ENCODE data around the gene LRCH1.

DNA sequence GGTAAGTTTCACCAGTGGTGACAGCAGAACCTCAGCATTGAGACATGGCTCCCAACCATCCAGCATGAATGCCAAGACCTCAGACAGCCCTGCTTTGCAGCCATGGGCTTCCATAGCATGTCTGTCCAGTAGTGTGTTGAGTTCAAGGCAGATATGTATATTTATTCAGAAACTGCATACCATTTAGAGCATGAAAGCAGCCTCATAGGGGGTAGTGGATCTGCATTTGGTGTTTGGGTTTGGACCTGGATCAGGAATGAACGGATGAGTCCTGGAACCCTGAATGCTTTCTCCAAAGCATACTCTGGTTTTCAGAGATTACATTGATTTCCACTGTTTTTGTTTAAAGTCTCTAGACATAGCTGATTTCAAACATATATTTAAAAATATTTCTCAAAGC, 129.7 kb downstream of the LRCH1 start:
- TF ChIP-seq, protein P1, sequence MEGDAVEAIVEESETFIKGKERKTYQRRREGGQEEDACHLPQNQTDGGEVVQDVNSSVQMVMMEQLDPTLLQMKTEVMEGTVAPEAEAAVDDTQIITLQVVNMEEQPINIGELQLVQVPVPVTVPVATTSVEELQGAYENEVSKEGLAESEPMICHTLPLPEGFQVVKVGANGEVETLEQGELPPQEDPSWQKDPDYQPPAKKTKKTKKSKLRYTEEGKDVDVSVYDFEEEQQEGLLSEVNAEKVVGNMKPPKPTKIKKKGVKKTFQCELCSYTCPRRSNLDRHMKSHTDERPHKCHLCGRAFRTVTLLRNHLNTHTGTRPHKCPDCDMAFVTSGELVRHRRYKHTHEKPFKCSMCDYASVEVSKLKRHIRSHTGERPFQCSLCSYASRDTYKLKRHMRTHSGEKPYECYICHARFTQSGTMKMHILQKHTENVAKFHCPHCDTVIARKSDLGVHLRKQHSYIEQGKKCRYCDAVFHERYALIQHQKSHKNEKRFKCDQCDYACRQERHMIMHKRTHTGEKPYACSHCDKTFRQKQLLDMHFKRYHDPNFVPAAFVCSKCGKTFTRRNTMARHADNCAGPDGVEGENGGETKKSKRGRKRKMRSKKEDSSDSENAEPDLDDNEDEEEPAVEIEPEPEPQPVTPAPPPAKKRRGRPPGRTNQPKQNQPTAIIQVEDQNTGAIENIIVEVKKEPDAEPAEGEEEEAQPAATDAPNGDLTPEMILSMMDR (IDR thresholded peaks at IDR 0.05): no peak
- no peak for TF ChIP-seq POLR2A (IDR thresholded peaks at IDR 0.05)

Data from lower leg skin (tissue), 3 donors.